22Rv1 (cell line): ENCODE measurements around the gene STXBP5.

Experiments used
- H3K27ac ChIP-seq: fragments of 450-650 bp; 2 replicates; pipeline ENCODE4 v1.5.1; 2017
- CTCF ChIP-seq: fragments of 450-650 bp; IDR thresholded peaks from 2 replicates; pipeline ENCODE4 v1.5.1; 2017; ENCODE audit warnings: mild to moderate bottlenecking
- ZFX ChIP-seq: fragments of 450-650 bp; IDR thresholded peaks from 2 replicates; pipeline ENCODE4 v1.6.1; 2017; ENCODE audit warnings: antibody characterized with exemption, borderline replicate concordance

The STXBP5 gene

GRCh38 chr6:147322299-147323162 is 118.3 kb downstream of the STXBP5 start:
- no peak overlapping the region for H3K27ac ChIP-seq
- no peak for TF ChIP-seq CTCF
- no peak for TF ChIP-seq ZFX

- no peak for TF ChIP-seq ZFX
- no peak for TF ChIP-seq CTCF
- no peak overlapping the region for H3K27ac ChIP-seq
Observed at GRCh38 chr6:147325557-147325956, 121.3 kb downstream of the STXBP5 start.

GRCh38 chr6:147331401-147331800 is 127.2 kb downstream of the STXBP5 start:
- no peak for TF ChIP-seq CTCF
- TF ChIP-seq ZFX: no peak
- no peak overlapping the region for H3K27ac ChIP-seq

- no peak for TF ChIP-seq ZFX
- TF ChIP-seq CTCF: no peak
- H3K27ac ChIP-seq: no peak overlapping the region
Observed at GRCh38 chr6:147337921-147338320, 133.7 kb downstream of the STXBP5 start.

- TF ChIP-seq ZFX: no peak
- H3K27ac ChIP-seq: no peak overlapping the region
Observed at GRCh38 chr6:147341486-147341885, 137.3 kb downstream of the STXBP5 start.

- no peak overlapping the region for H3K27ac ChIP-seq
Observed at GRCh38 chr6:147345902-147346301, 141.7 kb downstream of the STXBP5 start.

GRCh38 chr6:147347179-147347881 is 143.1 kb downstream of the STXBP5 start:
- TF ChIP-seq ZFX (no peak), CTCF (no peak)
- H3K27ac ChIP-seq: no peak overlapping the region

More at GRCh38 chr6:147345902-147346301, 141.7 kb downstream of the STXBP5 start:
- TF ChIP-seq ZFX (no peak), CTCF (no peak)
